Osteoblast (primary cell): ENCODE measurements around the gene PKP2. TPM values are rescaled to one million over a fixed set of nuclear protein-coding genes. Genes with fewer than 3 reads are reported as not detected.

Experiments used
- DNase-seq: peaks from one replicate; pipeline ENCODE4 v3.0.0; 2011; ENCODE audit warnings: low spot score, mixed read lengths; ENCODE audit not compliant: insufficient read length; ENCODE audit errors: missing footprints
- H2AFZ ChIP-seq: 2 replicates; pipeline ENCODE4 v1.6.0; 2011; ENCODE audit warnings: mild to moderate bottlenecking, low read length
- H3K27ac ChIP-seq: 2 replicates; pipeline ENCODE4 v1.5.1; 2011; ENCODE audit warnings: mild to moderate bottlenecking, low read depth, low read length, moderate library complexity
- H3K27me3 ChIP-seq: 2 replicates; pipeline ENCODE4 v1.6.0; 2012; ENCODE audit warnings: mild to moderate bottlenecking, control low read depth, inconsistent platforms, low read length, moderate library complexity; ENCODE audit not compliant: insufficient read depth
- H3K36me3 ChIP-seq: 2 replicates; pipeline ENCODE4 v1.5.1; 2011; ENCODE audit warnings: mild to moderate bottlenecking, low read length, control low read depth, moderate library complexity; ENCODE audit not compliant: insufficient read depth
- H3K4me1 ChIP-seq: 2 replicates; pipeline ENCODE4 v1.5.1; 2011; ENCODE audit warnings: mild to moderate bottlenecking, low read length, control low read depth, moderate library complexity; ENCODE audit not compliant: insufficient read depth
- H3K4me2 ChIP-seq: 2 replicates; pipeline ENCODE4 v1.6.0; 2011; ENCODE audit warnings: mild to moderate bottlenecking, low read length; ENCODE audit not compliant: insufficient read depth
- H3K4me3 ChIP-seq: fragments of 200-600 bp; sonication (generic); 3 replicates; pipeline ENCODE4 v1.5.1; 2012; ENCODE audit warnings: mild to moderate bottlenecking, low read length, inconsistent platforms; ENCODE audit not compliant: insufficient read depth
- H3K79me2 ChIP-seq: 2 replicates; pipeline ENCODE4 v1.6.0; 2012; ENCODE audit warnings: mild to moderate bottlenecking, low read length, control low read depth, inconsistent platforms; ENCODE audit not compliant: insufficient read depth
- H3K9me3 ChIP-seq: 2 replicates; pipeline ENCODE4 v1.5.1; 2011; ENCODE audit warnings: low read depth, low read length, control low read depth
- H4K20me1 ChIP-seq: 2 replicates; pipeline ENCODE4 v1.6.0; 2012; ENCODE audit warnings: mild to moderate bottlenecking, low read length, control low read depth; ENCODE audit not compliant: insufficient read depth
- total RNA-seq: library from RNA; depleted of rRNA; stranded (reverse); fragments of >200 nt; gene quantifications from 2 replicates; pipeline ENCODE4 v1.2.3, GENCODE V29; 2012
- TF ChIP-seq, protein P1 (sequence below): IDR thresholded peaks from 2 replicates; pipeline ENCODE4 v1.5.1; 2011; ENCODE audit warnings: mild to moderate bottlenecking, low read depth, low read length, moderate library complexity; ENCODE audit errors: extremely low read depth

PKP2 gene
- total RNA-seq, 1 donor, result under 0.01 TPM

DNA sequence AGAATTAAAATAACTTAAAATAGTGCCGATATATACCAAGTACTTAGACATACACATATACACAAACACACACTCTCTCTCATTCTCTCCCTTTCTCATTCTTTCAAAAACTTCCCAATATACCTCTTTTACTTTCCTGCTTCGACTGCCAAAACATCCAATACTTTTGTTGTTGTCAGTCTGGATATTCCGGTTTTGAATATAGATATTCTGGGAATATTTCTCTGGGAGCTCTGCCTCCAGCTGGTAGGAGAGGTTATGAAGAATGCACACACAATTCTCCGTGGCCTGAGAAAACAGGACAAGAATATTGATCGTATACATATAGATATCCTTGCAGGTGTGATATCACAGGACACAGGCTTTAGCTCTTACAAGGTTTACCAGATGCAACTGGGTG, 74.2 kb downstream of the PKP2 start:
- TF ChIP-seq, protein P1, sequence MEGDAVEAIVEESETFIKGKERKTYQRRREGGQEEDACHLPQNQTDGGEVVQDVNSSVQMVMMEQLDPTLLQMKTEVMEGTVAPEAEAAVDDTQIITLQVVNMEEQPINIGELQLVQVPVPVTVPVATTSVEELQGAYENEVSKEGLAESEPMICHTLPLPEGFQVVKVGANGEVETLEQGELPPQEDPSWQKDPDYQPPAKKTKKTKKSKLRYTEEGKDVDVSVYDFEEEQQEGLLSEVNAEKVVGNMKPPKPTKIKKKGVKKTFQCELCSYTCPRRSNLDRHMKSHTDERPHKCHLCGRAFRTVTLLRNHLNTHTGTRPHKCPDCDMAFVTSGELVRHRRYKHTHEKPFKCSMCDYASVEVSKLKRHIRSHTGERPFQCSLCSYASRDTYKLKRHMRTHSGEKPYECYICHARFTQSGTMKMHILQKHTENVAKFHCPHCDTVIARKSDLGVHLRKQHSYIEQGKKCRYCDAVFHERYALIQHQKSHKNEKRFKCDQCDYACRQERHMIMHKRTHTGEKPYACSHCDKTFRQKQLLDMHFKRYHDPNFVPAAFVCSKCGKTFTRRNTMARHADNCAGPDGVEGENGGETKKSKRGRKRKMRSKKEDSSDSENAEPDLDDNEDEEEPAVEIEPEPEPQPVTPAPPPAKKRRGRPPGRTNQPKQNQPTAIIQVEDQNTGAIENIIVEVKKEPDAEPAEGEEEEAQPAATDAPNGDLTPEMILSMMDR, result no peak
- Histone ChIP-seq H3K27me3 (no peaks in the 10 kb centered on the region), H3K4me3 (no peak overlapping the region), H3K36me3 (no peaks in the 10 kb centered on the region), H2AFZ (no peak overlapping the region), H3K9me3 (no peaks in the 10 kb centered on the region), H3K4me1 (no peaks in the 10 kb centered on the region), H3K4me2 (no peak overlapping the region), H3K27ac (no peak overlapping the region), H4K20me1 (no peaks in the 10 kb centered on the region), H3K79me2 (no peaks in the 10 kb centered on the region)
- DNase-seq, result no peak

DNA sequence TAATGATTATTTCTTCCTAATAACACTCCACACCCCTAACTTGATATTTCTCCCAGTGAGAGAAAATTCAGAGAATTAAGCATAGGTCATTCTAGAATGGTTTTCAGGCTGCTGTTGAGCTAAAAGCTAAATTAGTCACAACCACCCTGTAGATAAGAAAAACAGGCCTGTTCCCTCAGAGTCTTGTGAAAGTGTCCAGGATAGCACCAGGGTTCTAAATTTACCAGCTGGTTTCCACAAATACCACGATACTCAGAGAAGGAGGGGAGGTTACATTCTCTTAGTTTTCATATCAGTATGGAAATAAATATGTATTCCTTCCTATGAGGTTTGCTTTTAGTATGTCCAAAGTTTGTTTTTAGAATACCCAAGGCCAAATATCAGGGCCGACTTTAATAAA, 74.9 kb downstream of the PKP2 start:
- Histone ChIP-seq H3K4me3 (no peak overlapping the region), H3K4me2 (no peak overlapping the region), H2AFZ (no peak overlapping the region), H3K79me2 (no peaks in the 10 kb centered on the region), H3K36me3 (no peaks in the 10 kb centered on the region), H3K9me3 (no peaks in the 10 kb centered on the region), H3K4me1 (no peaks in the 10 kb centered on the region), H3K27me3 (no peaks in the 10 kb centered on the region), H3K27ac (no peak overlapping the region), H4K20me1 (no peaks in the 10 kb centered on the region)
- DNase-seq, result no peak
- TF ChIP-seq, protein P1, result no peak

DNA sequence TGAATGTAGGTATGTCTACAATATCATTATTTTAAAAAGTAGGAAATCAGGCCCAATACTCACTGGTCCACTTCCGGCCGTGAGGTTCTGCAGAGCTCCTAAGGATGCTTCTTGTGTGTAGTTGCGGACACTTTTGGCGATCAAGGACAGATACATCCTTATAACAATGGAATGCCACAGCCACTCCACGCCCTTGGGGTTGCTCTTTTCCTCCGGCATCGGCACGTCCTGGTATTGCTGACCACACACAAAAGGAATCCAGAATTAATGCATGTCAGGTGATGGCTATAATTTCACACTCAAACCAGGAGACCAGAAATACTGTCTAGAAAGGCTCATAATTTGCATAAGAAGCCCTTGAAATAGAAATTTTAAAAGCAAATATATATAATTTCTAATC, 75.3 kb downstream of the PKP2 start:
- Histone ChIP-seq H4K20me1 (no peaks in the 10 kb centered on the region), H3K79me2 (no peaks in the 10 kb centered on the region), H3K9me3 (no peaks in the 10 kb centered on the region), H3K27me3 (no peaks in the 10 kb centered on the region), H2AFZ (no peak overlapping the region), H3K4me2 (no peak overlapping the region), H3K27ac (no peak overlapping the region), H3K4me3 (no peak overlapping the region), H3K4me1 (no peaks in the 10 kb centered on the region), H3K36me3 (no peaks in the 10 kb centered on the region)
- DNase-seq, result no peak
- TF ChIP-seq, protein P1, result no peak

DNA sequence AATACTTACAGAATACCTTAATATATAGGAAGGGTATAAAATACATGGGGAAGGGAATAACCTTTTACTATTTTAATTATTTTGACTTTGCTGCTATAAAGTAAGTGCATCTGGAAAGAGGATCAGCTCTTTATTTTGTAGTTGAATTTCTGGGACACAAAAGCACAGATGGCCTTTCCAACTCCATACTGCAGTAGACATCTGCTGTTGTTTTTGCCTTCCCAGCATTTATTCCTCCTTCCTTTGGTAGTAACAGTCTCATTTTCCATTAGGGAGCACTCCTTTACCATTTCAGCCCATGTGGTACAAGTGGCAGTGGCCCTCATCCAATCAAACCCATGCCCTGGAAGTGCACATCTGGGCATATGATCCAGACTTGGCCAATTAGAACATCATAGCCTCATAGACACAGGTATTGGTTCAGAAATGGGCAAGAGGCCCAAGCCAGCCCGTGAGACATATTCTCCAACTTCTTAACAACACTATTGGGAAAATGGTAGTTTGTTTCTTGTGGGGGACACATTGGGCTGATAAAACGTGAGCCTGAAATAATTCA, 76.1 kb downstream of the PKP2 start:
- Histone ChIP-seq H3K9me3 (no peaks in the 10 kb centered on the region), H3K79me2 (no peaks in the 10 kb centered on the region), H3K36me3 (no peaks in the 10 kb centered on the region), H4K20me1 (no peaks in the 10 kb centered on the region), H3K4me3 (no peak overlapping the region), H3K27me3 (no peaks in the 10 kb centered on the region), H3K4me1 (no peaks in the 10 kb centered on the region), H3K4me2 (no peak overlapping the region), H2AFZ (no peak overlapping the region), H3K27ac (no peak overlapping the region)
- DNase-seq, result no peak
- TF ChIP-seq, protein P1, result no peak
